HepG2 (cell line): Measurements from ENCODE around the gene SAP25. TPM values are rescaled to one million over a fixed set of nuclear protein-coding genes. Genes with fewer than 3 reads are reported as not detected.

ENCODE experiments used
- ELF4 ChIP-seq: sonication (generic); formaldehyde crosslinking; IDR thresholded peaks from 2 replicates; pipeline ENCODE4 v1.5.0; 2020; ENCODE audit warnings: missing genetic modification reagents, mild to moderate bottlenecking, moderate library complexity, borderline replicate concordance
- FOXA3 ChIP-seq: IDR thresholded peaks from 2 replicates; pipeline ENCODE4 v1.6.1; 2016; ENCODE audit warnings: missing genetic modification reagents, missing compliant biosample characterization
- MBD4 ChIP-seq: IDR thresholded peaks from 2 replicates; pipeline ENCODE4 v1.6.1; 2012; ENCODE audit warnings: low read length, inconsistent platforms, borderline replicate concordance
- MBNL3 ChIP-seq: fragments of 250-450 bp; sonication (Bioruptor Pico); conservative IDR thresholded peaks from 2 replicates; pipeline ENCODE4 v1.8.0; 2022; ENCODE audit warnings: mild to moderate bottlenecking, inconsistent platforms
- NKX3-1 ChIP-seq: sonication (generic); formaldehyde crosslinking; IDR thresholded peaks from 2 replicates; pipeline ENCODE4 v1.5.0; 2020; ENCODE audit warnings: missing genetic modification reagents
- PHF5A ChIP-seq: IDR thresholded peaks from one replicate; pipeline ENCODE4 v1.6.1; 2018; ENCODE audit warnings: low read depth, missing genetic modification reagents; ENCODE audit not compliant: unreplicated experiment
- TCF12 ChIP-seq, 2 experiments: fragments of 450-650 bp in 1 of 2; sonication (generic) in 1 of 2; formaldehyde crosslinking in 1 of 2; IDR thresholded peaks; 2 replicates each; pipeline versions ENCODE4 v1.6.1 to v1.8.0; 2017 to 2022; ENCODE audit warnings: antibody characterized with exemption in 1 of 2, mild to moderate bottlenecking in 1 of 2, missing genetic modification reagents in 1 of 2, moderate library complexity in 1 of 2
- TOE1 ChIP-seq: sonication (generic); formaldehyde crosslinking; IDR thresholded peaks from 2 replicates; pipeline ENCODE4 v1.4.0; 2020; ENCODE audit warnings: mild to moderate bottlenecking, missing genetic modification reagents
- ZNF17 ChIP-seq: sonication (generic); formaldehyde crosslinking; IDR thresholded peaks from 2 replicates; pipeline ENCODE4 v1.5.0; 2020; ENCODE audit warnings: mild to moderate bottlenecking, missing genetic modification reagents
- ZNF569 ChIP-seq: sonication (generic); formaldehyde crosslinking; IDR thresholded peaks from 2 replicates; pipeline ENCODE4 v1.5.0; 2020; ENCODE audit warnings: mild to moderate bottlenecking, missing genetic modification reagents, moderate library complexity, borderline replicate concordance
- ZNF589 ChIP-seq: sonication (generic); formaldehyde crosslinking; conservative IDR thresholded peaks from 2 replicates; pipeline ENCODE4 v1.8.0; 2022; ENCODE audit warnings: mild to moderate bottlenecking, moderate library complexity, missing genetic modification reagents
- ZNF614 ChIP-seq: IDR thresholded peaks from 2 replicates; pipeline ENCODE4 v1.6.1; 2018; ENCODE audit warnings: missing biosample characterization, missing genetic modification reagents, inconsistent platforms, borderline replicate concordance
- ZNF703 ChIP-seq: sonication (generic); formaldehyde crosslinking; IDR thresholded peaks from 2 replicates; pipeline ENCODE4 v1.5.1; 2020; ENCODE audit warnings: missing genetic modification reagents, mild to moderate bottlenecking, moderate library complexity, borderline replicate concordance
- ZNF780A ChIP-seq: sonication (generic); formaldehyde crosslinking; IDR thresholded peaks from 2 replicates; pipeline ENCODE4 v1.8.0; 2022; ENCODE audit warnings: mild to moderate bottlenecking, missing genetic modification reagents, moderate library complexity
- ZNF790 ChIP-seq: sonication (generic); formaldehyde crosslinking; IDR thresholded peaks from 2 replicates; pipeline ENCODE4 v1.8.0; 2022; ENCODE audit warnings: missing genetic modification reagents, mild to moderate bottlenecking, borderline replicate concordance
- ZSCAN20 ChIP-seq: sonication (generic); formaldehyde crosslinking; IDR thresholded peaks from 2 replicates; pipeline ENCODE4 v1.4.0; 2020; ENCODE audit warnings: missing genetic modification reagents, mild to moderate bottlenecking, borderline replicate concordance
- polyA plus RNA-seq, 8 experiments: library from polyadenylated mRNA; depleted of rRNA in 3 of 8; stranded (reverse) in 7 of 8; unstranded in 1 of 8; fragments of >200 nt; fragmentation: Illumina TruSeq in 4 of 8; extraction: Trizol in 4 of 8; gene quantifications; 2 replicates each; pipeline versions ENCODE4 v1.2.1 to v1.2.3, GENCODE V29; 2011 to 2016; ENCODE audit warnings: low read depth in 4 of 8, missing spikeins in 1 of 8, mixed read lengths in 1 of 8; ENCODE audit not compliant: insufficient read depth in 1 of 8
- total RNA-seq, 5 experiments: library from RNA; depleted of rRNA; stranded (reverse); fragments of >200 nt; fragmentation: Illumina TruSeq; extraction: Trizol; gene quantifications; 2 replicates each; pipeline ENCODE4 v1.2.3, GENCODE V29; 2016; ENCODE audit warnings: low read depth in 1 of 5
- TF ChIP-seq, protein P1 (sequence below), 2 experiments: fragments of 450-650 bp in 1 of 2; sonication (generic) in 1 of 2; formaldehyde crosslinking; IDR thresholded peaks; 2 replicates each; pipeline versions ENCODE4 v1.5.0 to v1.8.0; 2020 to 2022; ENCODE audit warnings: mild to moderate bottlenecking in 1 of 2, missing genetic modification reagents in 1 of 2
- TF ChIP-seq, protein P2 (sequence below): sonication (generic); formaldehyde crosslinking; IDR thresholded peaks from 2 replicates; pipeline ENCODE4 v1.5.0; 2020; ENCODE audit warnings: missing genetic modification reagents, mild to moderate bottlenecking, borderline replicate concordance
- TF ChIP-seq, protein P3 (sequence below): IDR thresholded peaks from 2 replicates; pipeline ENCODE4 v1.4.0; 2020; ENCODE audit warnings: mild to moderate bottlenecking, missing genetic modification reagents
- TF ChIP-seq, protein P4 (sequence below): sonication (generic); formaldehyde crosslinking; IDR thresholded peaks from 2 replicates; pipeline ENCODE4 v1.4.0; 2020; ENCODE audit warnings: missing genetic modification reagents, mild to moderate bottlenecking, borderline replicate concordance

SAP25 gene
- total and polyA plus RNA-seq, 2 of the 13 experiments (the other 11 are each of a cell fraction or from before 2014, with no cell fraction given) = 0.15 to 0.20 TPM

DNA sequence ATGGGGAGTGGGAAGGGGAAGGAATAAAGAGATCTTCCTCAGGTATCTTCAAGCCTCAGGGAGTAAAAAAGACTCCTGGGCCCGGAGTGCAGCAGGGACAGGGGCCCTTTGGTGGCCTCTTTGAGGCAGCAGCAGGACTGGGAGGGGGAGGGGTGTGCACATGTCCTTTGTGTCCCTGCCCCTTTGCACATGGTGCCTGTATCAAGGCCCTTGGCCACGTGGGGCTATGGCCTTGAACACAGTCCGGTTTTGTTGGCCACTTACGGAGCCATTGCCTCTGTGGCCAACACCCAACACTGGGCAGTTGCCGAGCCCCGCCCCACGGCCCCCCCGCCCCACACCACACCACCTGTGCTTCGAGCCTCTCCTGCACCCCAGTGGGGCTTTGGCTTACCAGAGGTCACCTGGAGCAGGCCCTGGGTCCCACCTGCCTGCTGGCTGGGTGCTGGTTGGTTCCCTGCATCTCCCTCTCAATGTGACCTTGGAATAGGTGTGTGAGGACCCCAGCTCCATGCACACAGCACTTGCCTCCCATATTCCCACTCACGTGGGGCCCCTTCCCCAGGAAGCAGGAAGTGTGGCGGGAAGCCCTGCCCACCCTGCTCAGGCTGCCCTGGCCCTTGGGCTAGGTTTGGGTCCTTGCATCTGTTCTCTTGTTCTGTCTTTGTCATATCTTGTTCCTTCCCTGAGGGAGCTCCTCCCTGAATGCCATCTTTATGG lies 5.4 kb downstream of the SAP25 start (continued):
- TF ChIP-seq ZNF589 (CRISPR knock-in tag) (0 out of 2 replicates have a peak, but pooled peaks have one; percentile 69), PHF5A (CRISPR knock-in tag) (peak; percentile 84), TOE1 (CRISPR knock-in tag) (peak; percentile 78; the same call in 1 of the 2 replicates), ZNF614 (CRISPR knock-in tag) (peak; percentile 47; the same call in 1 of the 2 replicates), FOXA3 (peak; percentile 76), MBD4 (no peak), ELF4 (CRISPR knock-in tag) (0 out of 2 replicates have a peak, but pooled peaks have one; percentile 72), TCF12 (IDR thresholded peaks at IDR 0.05) (no peak), TCF12 (CRISPR knock-in tag; IDR thresholded peaks at IDR 0.05) (no peak), ZNF780A (CRISPR knock-in tag) (no peak), MBNL3 (CRISPR knock-in tag) (no peak), ZNF790 (CRISPR knock-in tag) (peak; percentile 91; the same call in 1 of the 2 replicates), ZNF703 (CRISPR knock-in tag) (peak; percentile 86; the same call in 1 of the 2 replicates), ZNF569 (CRISPR knock-in tag) (peak; percentile 92), NKX3-1 (peak; percentile 4; the same call in 1 of the 2 replicates), ZSCAN20 (CRISPR knock-in tag) (0 out of 2 replicates have a peak, but pooled peaks have one; percentile 25), ZNF17 (CRISPR knock-in tag) (peak; percentile 15; the same call in 1 of the 2 replicates)
- TF ChIP-seq, protein P1, sequence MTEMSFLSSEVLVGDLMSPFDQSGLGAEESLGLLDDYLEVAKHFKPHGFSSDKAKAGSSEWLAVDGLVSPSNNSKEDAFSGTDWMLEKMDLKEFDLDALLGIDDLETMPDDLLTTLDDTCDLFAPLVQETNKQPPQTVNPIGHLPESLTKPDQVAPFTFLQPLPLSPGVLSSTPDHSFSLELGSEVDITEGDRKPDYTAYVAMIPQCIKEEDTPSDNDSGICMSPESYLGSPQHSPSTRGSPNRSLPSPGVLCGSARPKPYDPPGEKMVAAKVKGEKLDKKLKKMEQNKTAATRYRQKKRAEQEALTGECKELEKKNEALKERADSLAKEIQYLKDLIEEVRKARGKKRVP (CRISPR knock-in tag; IDR thresholded peaks at IDR 0.05) = peak in 1 of 2 experiments; percentile 23; a peak in 1 of 4 replicates
- TF ChIP-seq, protein P2, sequence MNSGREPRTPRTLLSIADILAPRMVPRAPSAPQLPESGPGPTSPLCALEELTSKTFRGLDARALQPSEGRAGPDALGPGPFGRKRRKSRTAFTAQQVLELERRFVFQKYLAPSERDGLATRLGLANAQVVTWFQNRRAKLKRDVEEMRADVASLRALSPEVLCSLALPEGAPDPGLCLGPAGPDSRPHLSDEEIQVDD = no peak
- TF ChIP-seq, protein P3, sequence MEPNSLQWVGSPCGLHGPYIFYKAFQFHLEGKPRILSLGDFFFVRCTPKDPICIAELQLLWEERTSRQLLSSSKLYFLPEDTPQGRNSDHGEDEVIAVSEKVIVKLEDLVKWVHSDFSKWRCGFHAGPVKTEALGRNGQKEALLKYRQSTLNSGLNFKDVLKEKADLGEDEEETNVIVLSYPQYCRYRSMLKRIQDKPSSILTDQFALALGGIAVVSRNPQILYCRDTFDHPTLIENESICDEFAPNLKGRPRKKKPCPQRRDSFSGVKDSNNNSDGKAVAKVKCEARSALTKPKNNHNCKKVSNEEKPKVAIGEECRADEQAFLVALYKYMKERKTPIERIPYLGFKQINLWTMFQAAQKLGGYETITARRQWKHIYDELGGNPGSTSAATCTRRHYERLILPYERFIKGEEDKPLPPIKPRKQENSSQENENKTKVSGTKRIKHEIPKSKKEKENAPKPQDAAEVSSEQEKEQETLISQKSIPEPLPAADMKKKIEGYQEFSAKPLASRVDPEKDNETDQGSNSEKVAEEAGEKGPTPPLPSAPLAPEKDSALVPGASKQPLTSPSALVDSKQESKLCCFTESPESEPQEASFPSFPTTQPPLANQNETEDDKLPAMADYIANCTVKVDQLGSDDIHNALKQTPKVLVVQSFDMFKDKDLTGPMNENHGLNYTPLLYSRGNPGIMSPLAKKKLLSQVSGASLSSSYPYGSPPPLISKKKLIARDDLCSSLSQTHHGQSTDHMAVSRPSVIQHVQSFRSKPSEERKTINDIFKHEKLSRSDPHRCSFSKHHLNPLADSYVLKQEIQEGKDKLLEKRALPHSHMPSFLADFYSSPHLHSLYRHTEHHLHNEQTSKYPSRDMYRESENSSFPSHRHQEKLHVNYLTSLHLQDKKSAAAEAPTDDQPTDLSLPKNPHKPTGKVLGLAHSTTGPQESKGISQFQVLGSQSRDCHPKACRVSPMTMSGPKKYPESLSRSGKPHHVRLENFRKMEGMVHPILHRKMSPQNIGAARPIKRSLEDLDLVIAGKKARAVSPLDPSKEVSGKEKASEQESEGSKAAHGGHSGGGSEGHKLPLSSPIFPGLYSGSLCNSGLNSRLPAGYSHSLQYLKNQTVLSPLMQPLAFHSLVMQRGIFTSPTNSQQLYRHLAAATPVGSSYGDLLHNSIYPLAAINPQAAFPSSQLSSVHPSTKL = peak; percentile 79
- TF ChIP-seq, protein P4, sequence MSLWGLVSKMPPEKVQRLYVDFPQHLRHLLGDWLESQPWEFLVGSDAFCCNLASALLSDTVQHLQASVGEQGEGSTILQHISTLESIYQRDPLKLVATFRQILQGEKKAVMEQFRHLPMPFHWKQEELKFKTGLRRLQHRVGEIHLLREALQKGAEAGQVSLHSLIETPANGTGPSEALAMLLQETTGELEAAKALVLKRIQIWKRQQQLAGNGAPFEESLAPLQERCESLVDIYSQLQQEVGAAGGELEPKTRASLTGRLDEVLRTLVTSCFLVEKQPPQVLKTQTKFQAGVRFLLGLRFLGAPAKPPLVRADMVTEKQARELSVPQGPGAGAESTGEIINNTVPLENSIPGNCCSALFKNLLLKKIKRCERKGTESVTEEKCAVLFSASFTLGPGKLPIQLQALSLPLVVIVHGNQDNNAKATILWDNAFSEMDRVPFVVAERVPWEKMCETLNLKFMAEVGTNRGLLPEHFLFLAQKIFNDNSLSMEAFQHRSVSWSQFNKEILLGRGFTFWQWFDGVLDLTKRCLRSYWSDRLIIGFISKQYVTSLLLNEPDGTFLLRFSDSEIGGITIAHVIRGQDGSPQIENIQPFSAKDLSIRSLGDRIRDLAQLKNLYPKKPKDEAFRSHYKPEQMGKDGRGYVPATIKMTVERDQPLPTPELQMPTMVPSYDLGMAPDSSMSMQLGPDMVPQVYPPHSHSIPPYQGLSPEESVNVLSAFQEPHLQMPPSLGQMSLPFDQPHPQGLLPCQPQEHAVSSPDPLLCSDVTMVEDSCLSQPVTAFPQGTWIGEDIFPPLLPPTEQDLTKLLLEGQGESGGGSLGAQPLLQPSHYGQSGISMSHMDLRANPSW (CRISPR knock-in tag) = 0 out of 2 replicates have a peak, but pooled peaks have one; percentile 52
